Activated naive CD8-positive, alpha-beta T cell treated with anti-CD3 and anti-CD28 coated beads for 36 hours (primary cell): ENCODE results near the gene RYR3. TPM values are rescaled to one million over a fixed set of nuclear protein-coding genes. Genes with fewer than 3 reads are reported as not detected.

Experiments used
- DNase-seq: peaks from one replicate; pipeline ENCODE4 v3.0.0; 2021
- H3K27ac Mint-ChIP-seq: one replicate; pipeline ENCODE4 v1.8.0; 2022; ENCODE audit warnings: mild to moderate bottlenecking, moderate library complexity, mixed read lengths
- H3K27me3 Mint-ChIP-seq: one replicate; pipeline ENCODE4 v1.8.0; 2022; ENCODE audit warnings: mild to moderate bottlenecking, mixed read lengths
- H3K36me3 Mint-ChIP-seq: one replicate; pipeline ENCODE4 v1.8.0; 2021; ENCODE audit warnings: mild to moderate bottlenecking, mixed read lengths
- H3K4me1 Mint-ChIP-seq: one replicate; pipeline ENCODE4 v1.8.0; 2021; ENCODE audit warnings: mixed read lengths
- H3K4me3 Mint-ChIP-seq: one replicate; pipeline ENCODE4 v1.8.0; 2022; ENCODE audit warnings: mild to moderate bottlenecking, moderate library complexity, mixed read lengths
- H3K9me3 Mint-ChIP-seq: one replicate; pipeline ENCODE4 v1.8.0; 2022; ENCODE audit warnings: mixed read lengths
- total RNA-seq, 2 experiments: library from RNA; stranded (reverse); gene quantifications; one replicate each; pipeline ENCODE4 v1.2.3, GENCODE V29; 2021

The RYR3 gene
- total RNA-seq, 2 experiments from 2014 or later, result not detected

GRCh38 chr15:33860754-33861153 is 550.0 kb downstream of the RYR3 start:
- Mint-ChIP-seq H3K27me3 (no peaks in the 10 kb centered on the region), H3K9me3 (no peaks in the 10 kb centered on the region), H3K36me3 (peaks cover 28% of the 10 kb centered on the region), H3K4me3 (no peak overlapping the region), H3K27ac (no peak overlapping the region), H3K4me1 (no peaks in the 10 kb centered on the region)
- no peak for DNase-seq

GRCh38 chr15:33864360-33865075 is 553.8 kb downstream of the RYR3 start:
- no peaks in the 10 kb centered on the region for H3K4me1 Mint-ChIP-seq
- no peaks in the 10 kb centered on the region for H3K9me3 Mint-ChIP-seq
- DNase-seq, result no peak
- H3K36me3 Mint-ChIP-seq, result peaks cover 33% of the 10 kb centered on the region
- H3K27me3 Mint-ChIP-seq, result no peaks in the 10 kb centered on the region
- no peak overlapping the region for H3K4me3 Mint-ChIP-seq
- no peak overlapping the region for H3K27ac Mint-ChIP-seq

DNA sequence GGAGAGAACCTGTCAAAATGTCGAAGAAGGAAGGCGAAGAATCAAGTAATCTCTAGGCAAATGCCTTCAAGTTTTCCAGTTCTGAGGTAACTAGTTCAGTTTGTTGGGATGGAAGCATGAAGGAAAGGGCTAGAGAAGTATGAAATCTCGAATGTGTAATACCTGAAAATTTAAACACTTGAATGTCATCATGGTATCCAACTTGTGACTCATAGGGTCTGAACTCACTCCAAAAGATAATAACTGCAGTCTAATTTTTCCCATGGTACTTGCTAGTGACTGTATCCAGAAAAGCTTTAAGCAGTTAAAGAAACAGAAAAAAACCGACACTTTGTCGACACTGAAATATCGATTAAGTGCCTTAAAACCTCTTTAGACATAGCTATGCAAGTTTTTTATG is 554.6 kb downstream of the RYR3 start:
- Mint-ChIP-seq H3K36me3 (peaks cover 31% of the 10 kb centered on the region), H3K27ac (no peak overlapping the region), H3K4me1 (no peaks in the 10 kb centered on the region), H3K9me3 (no peaks in the 10 kb centered on the region), H3K27me3 (no peaks in the 10 kb centered on the region), H3K4me3 (no peak overlapping the region)
- no peak for DNase-seq

DNA sequence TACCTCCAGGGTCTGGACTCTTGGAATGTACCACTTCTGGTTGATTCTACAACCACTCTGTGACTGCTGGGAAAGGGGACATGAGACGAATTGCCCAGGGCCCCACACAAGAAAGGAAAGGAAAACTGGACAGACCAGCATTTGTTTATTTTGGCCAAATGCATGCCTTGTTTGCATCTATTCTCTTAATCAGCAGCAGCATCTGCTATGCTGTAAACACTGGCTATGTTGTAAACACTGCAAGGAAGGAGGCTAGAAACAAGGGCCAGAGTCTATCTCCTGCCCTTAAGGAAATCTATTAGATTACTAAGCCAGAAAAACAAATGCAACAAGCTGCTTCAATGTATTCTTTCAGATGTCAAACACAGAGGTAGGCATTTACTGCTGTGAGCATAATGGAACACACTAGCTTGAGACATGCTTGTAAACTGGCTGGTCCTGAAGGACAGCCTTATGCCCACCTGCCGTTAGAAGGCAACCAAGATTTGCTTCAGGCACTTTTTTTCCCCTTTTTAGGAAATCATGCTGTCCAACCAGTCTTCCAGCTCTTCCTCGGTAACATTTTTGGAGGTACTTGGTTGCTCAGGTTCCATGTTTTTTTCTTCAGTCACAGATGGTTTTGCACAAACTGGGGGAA is 555.5 kb downstream of the RYR3 start:
- H3K9me3 Mint-ChIP-seq, result no peaks in the 10 kb centered on the region
- H3K27me3 Mint-ChIP-seq, result no peaks in the 10 kb centered on the region
- DNase-seq, result no peak
- no peak overlapping the region for H3K4me3 Mint-ChIP-seq
- H3K36me3 Mint-ChIP-seq, result peaks cover 31% of the 10 kb centered on the region
- H3K4me1 Mint-ChIP-seq, result no peaks in the 10 kb centered on the region
- no peak overlapping the region for H3K27ac Mint-ChIP-seq

- no peaks in the 10 kb centered on the region for H3K4me1 Mint-ChIP-seq
- H3K4me3 Mint-ChIP-seq, result no peak overlapping the region
- H3K36me3 Mint-ChIP-seq, result peaks cover 6% of the 10 kb centered on the region
Observed at GRCh38 chr15:33871980-33872379, 561.2 kb downstream of the RYR3 start.

DNA sequence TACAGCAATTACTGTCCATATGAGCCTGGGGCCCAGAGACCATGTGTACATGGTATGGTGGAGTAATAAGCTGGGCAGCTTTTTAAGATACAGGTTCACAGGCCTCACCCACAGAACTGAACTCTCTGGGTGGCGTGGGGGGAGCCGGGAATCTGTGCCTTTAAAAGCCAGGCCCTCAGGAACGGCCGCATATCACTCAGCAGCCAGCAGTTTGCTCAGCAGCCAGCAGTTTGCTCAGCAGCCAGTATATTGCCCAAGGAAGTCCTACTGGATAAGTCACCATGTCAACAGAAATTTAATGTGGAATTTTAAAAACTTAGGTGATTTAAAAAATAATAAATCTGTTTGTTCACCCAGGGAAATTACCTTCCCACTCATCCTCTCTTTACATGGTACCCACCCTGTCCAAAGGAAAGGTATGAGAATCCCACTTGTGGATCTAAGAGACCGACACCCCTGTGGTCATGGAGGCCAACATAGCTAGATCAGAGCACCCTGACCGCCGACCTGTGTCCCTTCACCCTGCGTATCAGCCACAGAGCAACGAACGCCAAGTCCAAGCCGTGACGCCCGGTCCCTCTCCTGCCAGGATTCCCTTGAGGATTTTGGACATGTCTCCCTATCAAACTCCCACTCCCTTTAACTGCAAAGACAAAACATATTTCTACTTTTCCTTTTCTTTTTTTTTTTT is 561.8 kb downstream of the RYR3 start:
- DNase-seq, result no peak
- Mint-ChIP-seq H3K4me1 (no peaks in the 10 kb centered on the region), H3K36me3 (peaks cover 3% of the 10 kb centered on the region), H3K9me3 (no peaks in the 10 kb centered on the region), H3K27me3 (no peaks in the 10 kb centered on the region), H3K27ac (no peak overlapping the region), H3K4me3 (no peak overlapping the region)

More at GRCh38 chr15:33871980-33872379, 561.2 kb downstream of the RYR3 start:
- no peaks in the 10 kb centered on the region for H3K27me3 Mint-ChIP-seq
- H3K9me3 Mint-ChIP-seq, result no peaks in the 10 kb centered on the region
- DNase-seq, result no peak
- H3K27ac Mint-ChIP-seq, result no peak overlapping the region

- no peak for DNase-seq
- Mint-ChIP-seq H3K27ac (no peak overlapping the region), H3K4me1 (no peaks in the 10 kb centered on the region), H3K4me3 (no peak overlapping the region), H3K27me3 (no peaks in the 10 kb centered on the region), H3K9me3 (no peaks in the 10 kb centered on the region), H3K36me3 (no peaks in the 10 kb centered on the region)
Observed at GRCh38 chr15:33874156-33874555, 563.4 kb downstream of the RYR3 start.

DNA sequence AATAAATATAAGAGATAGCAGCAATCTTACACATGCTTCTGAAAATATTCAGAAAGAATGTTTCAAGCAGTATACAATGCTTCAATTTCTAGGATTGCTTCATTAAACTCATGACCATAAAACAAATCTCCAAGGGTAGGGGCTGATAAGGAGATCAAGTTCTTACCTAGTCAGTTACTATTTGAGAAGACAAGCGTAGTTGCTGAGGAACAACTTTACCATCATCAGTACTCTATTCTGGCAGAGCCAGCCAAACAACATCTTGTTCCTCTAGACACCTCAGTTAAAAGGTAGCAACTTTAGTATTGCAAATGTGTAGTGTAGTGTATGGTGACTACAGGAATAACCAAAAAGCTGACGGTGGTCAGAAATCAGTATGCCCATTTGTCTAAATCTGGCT is 572.2 kb downstream of the RYR3 start:
- no peak overlapping the region for H3K4me3 Mint-ChIP-seq
- no peak for DNase-seq
- no peak overlapping the region for H3K27ac Mint-ChIP-seq
- H3K36me3 Mint-ChIP-seq, result peaks cover 5% of the 10 kb centered on the region
- H3K27me3 Mint-ChIP-seq, result no peaks in the 10 kb centered on the region
- peaks cover 4% of the 10 kb centered on the region for H3K9me3 Mint-ChIP-seq
- H3K4me1 Mint-ChIP-seq, result no peaks in the 10 kb centered on the region

- Mint-ChIP-seq H3K4me3 (no peak overlapping the region), H3K4me1 (no peaks in the 10 kb centered on the region)
Observed at GRCh38 chr15:33888176-33888575, 577.4 kb downstream of the RYR3 start.

GRCh38 chr15:33894193-33894592 is 583.4 kb downstream of the RYR3 start:
- H3K4me3 Mint-ChIP-seq, result no peak overlapping the region
- no peak overlapping the region for H3K27ac Mint-ChIP-seq
- no peaks in the 10 kb centered on the region for H3K36me3 Mint-ChIP-seq

More at GRCh38 chr15:33888176-33888575, 577.4 kb downstream of the RYR3 start:
- DNase-seq, result no peak
- Mint-ChIP-seq H3K9me3 (peaks cover 4% of the 10 kb centered on the region), H3K27me3 (no peaks in the 10 kb centered on the region), H3K27ac (no peak overlapping the region), H3K36me3 (peaks cover 5% of the 10 kb centered on the region)

DNA sequence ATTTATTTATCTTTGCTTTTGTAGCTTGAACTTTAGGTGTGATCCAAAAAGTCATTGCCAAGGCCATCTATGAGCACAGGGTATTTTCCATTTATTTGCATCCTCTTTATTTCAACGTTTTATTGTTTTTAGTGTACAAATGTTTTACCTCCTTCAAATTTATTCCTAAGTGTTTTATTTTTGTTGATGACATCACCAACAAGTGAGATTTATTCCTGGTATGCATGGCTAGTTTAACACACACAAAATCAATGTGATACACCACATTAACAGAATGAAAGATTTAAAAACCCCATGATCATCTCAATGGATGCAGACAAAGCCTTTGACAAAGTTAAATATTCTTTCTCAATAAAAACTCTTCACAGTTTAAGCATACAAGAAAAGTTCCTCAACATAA is 591.3 kb downstream of the RYR3 start:
- peaks cover 2% of the 10 kb centered on the region for H3K4me1 Mint-ChIP-seq
- no peaks in the 10 kb centered on the region for H3K9me3 Mint-ChIP-seq
- H3K36me3 Mint-ChIP-seq, result no peaks in the 10 kb centered on the region
- no peak overlapping the region for H3K4me3 Mint-ChIP-seq
- no peak for DNase-seq
- H3K27ac Mint-ChIP-seq, result no peak overlapping the region
- H3K27me3 Mint-ChIP-seq, result no peaks in the 10 kb centered on the region

More at GRCh38 chr15:33894193-33894592, 583.4 kb downstream of the RYR3 start:
- DNase-seq, result no peak
- peaks cover 5% of the 10 kb centered on the region for H3K4me1 Mint-ChIP-seq
- H3K9me3 Mint-ChIP-seq, result no peaks in the 10 kb centered on the region
- no peaks in the 10 kb centered on the region for H3K27me3 Mint-ChIP-seq

- Mint-ChIP-seq H3K27ac (no peak overlapping the region), H3K36me3 (no peaks in the 10 kb centered on the region), H3K4me3 (no peak overlapping the region), H3K9me3 (no peaks in the 10 kb centered on the region), H3K27me3 (no peaks in the 10 kb centered on the region), H3K4me1 (no peaks in the 10 kb centered on the region)
- no peak for DNase-seq
Observed at GRCh38 chr15:33903661-33904060, 592.9 kb downstream of the RYR3 start.

DNA sequence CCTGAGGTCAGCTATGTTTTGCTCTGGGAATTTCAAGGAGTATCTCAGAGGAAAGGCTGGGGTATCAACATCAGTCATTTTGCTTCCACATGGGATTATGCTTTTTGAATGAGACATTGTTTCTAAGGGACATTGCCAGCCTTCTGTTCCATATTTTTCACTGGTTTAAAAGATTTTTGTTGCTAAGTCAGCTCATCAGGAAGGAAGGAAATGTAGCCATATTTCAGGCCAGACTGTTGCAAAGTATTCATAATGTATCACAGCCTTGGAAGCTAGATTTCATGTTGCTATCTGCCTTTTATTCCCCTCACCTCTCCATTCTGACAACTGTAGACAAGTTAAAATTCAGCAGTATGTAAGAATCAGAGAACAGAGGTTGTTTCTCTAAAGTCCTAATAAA is 596.6 kb downstream of the RYR3 start:
- Mint-ChIP-seq H3K4me3 (no peak overlapping the region), H3K27me3 (no peaks in the 10 kb centered on the region), H3K27ac (no peak overlapping the region), H3K4me1 (peaks cover 1% of the 10 kb centered on the region), H3K36me3 (peaks cover 2% of the 10 kb centered on the region), H3K9me3 (no peaks in the 10 kb centered on the region)
- DNase-seq, result no peak

GRCh38 chr15:33908406-33908805 is 597.6 kb downstream of the RYR3 start:
- Mint-ChIP-seq H3K4me1 (peaks cover 3% of the 10 kb centered on the region), H3K27ac (no peak overlapping the region), H3K27me3 (no peaks in the 10 kb centered on the region), H3K36me3 (peaks cover 2% of the 10 kb centered on the region), H3K9me3 (no peaks in the 10 kb centered on the region), H3K4me3 (no peak overlapping the region)
- no peak for DNase-seq

DNA sequence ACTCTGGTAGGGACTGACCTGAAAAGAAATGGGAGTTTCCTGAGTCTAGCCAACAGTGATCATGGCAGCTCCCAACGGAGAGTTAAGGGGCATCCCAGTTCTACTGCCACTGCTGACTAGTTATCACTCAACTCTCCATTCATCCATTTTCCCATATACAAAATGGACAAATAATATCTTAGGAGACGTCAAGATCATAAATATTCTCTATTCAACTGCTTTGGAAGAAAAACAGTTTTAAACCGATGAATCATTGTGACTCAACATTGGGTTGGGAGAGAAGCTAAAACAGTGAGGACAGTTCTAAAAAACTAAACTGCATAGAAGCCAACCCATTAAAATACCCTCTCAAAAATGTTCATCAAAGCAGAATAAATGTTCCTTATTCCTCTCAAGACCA is 600.0 kb downstream of the RYR3 start:
- no peaks in the 10 kb centered on the region for H3K27me3 Mint-ChIP-seq
- peaks cover 2% of the 10 kb centered on the region for H3K36me3 Mint-ChIP-seq
- no peaks in the 10 kb centered on the region for H3K9me3 Mint-ChIP-seq
- H3K4me1 Mint-ChIP-seq, result peaks cover 7% of the 10 kb centered on the region
- H3K4me3 Mint-ChIP-seq, result no peak overlapping the region
- no peak for DNase-seq
- H3K27ac Mint-ChIP-seq, result no peak overlapping the region
